HG03571 (cell line): ENCODE measurements around the gene ATF7IP.
"Not testable (repeated sequence)": the region's sequence is repeated elsewhere in the genome, so short reads cannot be mapped to it uniquely, and the experiment has no call there.

Experiments
- ATAC-seq: cut with Tn5 transposase; IDR thresholded peaks from one replicate; pipeline ENCODE4 v1.9.1; 2021; ENCODE audit not compliant: unreplicated experiment

Gene ATF7IP

GRCh38 chr12:14365294-14366208, at the start of gene ATF7IP:
Gene ATF7IP (plus strand): TSS chr12:14365682. CDS start chr12:14423916, 58,234 bp downstream.
- ATAC-seq, result peak; percentile 58

DNA sequence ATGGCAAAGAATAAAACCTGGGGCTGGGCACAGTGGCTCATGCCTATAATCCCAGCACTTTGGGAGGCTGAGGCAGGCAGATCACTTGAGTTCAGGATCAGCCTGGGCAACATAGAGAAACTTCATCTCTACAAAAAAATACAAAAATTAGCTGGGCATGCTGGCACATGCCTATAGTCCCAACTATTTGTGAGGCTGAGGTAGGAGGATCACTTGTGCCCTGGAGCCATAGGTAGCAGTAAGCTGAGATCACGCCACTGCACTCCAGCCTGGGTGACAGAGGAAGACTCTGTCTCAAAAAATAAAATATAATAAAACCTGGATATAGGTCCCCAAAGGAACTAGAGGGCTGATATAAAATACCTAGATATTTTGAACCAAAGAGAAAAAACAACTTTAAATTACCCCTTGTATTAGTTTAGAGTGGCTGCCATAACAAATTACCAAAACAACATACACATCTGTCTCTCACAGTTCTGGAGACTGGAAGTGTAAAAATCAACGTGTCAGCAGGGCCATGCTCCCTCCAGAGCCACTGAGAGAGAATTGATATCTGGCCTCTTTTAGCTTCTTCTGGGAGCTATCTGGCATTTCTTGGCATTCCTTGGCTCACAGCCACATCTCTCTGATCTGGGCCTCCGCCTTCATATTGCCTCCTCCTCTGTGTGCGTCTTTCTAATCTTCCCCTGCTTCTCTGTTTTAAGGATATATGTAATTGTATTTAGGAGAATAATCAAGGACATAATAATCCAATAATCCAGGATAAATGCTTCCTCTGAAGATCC, 47.9 kb upstream of the ATF7IP start:
- no peak for ATAC-seq

- not testable (repeated sequence) for ATAC-seq
Observed at GRCh38 chr12:14319704-14320427, 45.6 kb upstream of the ATF7IP start.

GRCh38 chr12:14322403-14322802, 43.1 kb upstream of the ATF7IP start:
- ATAC-seq, result no peak

GRCh38 chr12:14325716-14326343, 39.7 kb upstream of the ATF7IP start:
- ATAC-seq, result no peak

DNA sequence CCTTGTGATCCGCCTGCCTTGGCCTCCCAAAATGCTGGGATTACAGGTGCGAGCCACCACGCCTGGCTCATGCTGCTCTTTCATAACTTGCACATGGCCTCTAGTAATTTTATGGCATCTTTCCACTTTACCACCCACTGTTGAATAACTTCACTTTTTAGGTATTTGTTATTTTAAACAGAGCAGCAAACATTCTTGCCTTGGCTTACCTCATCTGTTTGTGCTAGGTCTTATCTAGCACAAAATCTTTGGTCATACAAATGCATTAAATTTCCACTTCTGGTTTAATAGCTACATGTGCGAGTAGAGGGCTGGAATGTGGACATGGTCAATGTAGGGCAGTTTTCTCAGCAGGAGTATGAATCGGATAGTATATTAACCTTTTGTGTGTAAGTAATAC, 38.8 kb upstream of the ATF7IP start:
- ATAC-seq, result no peak

- ATAC-seq, result no peak
Observed at GRCh38 chr12:14327711-14328110, 37.8 kb upstream of the ATF7IP start.

- ATAC-seq, result no peak
Observed at GRCh38 chr12:14332482-14332881, 33.0 kb upstream of the ATF7IP start.

DNA sequence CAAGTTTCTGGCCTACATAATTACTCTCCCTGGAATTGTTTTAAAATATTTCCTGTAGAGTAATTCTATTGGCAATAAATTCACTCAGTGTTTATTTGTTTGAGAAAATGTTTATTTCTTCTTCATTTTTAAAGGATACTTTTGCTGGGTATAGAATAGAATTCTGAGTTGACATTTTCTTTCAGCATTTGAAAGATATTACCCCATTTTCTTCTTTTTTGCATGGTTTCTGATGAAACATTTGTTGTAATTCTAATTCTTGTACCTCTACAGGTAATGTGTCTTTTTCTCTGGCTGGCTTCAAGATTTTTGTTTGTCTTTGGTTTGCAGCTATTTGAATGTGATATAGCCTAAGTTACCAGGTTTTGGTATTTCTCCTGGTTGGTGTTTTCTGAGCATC, 25.1 kb upstream of the ATF7IP start:
- ATAC-seq, result no peak

DNA sequence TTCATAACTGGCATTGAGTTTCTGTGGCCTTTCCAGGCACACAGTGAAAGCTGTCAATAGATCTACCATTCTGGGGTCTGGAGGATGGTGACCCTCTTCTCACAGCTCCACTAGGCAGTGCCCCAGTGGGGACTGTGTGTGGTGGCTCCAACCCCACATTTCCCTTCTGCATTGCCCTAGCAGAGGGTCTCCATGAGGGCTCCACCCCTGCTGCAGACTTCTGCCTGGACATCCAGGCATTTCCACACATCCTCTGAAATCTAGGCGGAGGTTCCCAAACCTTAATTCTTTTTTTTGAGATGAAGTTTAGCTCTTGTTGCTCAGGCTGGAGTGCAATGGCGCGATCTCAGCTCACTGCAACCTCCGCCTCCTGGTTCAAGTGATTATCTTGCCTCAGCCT, 14.0 kb upstream of the ATF7IP start:
- not testable (repeated sequence) for ATAC-seq

GRCh38 chr12:14352066-14352465, 13.4 kb upstream of the ATF7IP start:
- not testable (repeated sequence) for ATAC-seq

DNA sequence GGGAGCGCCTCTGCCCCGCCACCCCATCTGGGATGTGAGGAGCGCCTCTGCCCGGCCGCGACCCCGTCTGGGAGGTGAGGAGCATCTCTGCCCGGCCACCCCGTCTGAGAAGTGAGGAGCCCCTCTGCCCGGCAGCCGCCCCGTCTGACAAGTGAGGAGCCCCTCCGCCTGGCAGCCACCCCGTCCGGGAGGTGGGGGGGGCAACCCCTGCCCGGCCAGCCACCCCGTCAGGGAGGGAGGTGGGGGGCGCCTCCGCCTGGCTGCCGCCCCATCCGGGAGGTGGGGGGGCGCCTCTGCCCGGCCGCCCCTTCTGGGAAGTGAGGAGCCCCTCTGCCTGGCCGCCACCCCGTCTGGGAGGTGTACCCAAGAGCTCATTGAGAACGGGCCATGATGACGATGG, 10.8 kb upstream of the ATF7IP start:
- not testable (repeated sequence) for ATAC-seq

GRCh38 chr12:14356147-14356546, 9.3 kb upstream of the ATF7IP start:
- ATAC-seq, result no peak

DNA sequence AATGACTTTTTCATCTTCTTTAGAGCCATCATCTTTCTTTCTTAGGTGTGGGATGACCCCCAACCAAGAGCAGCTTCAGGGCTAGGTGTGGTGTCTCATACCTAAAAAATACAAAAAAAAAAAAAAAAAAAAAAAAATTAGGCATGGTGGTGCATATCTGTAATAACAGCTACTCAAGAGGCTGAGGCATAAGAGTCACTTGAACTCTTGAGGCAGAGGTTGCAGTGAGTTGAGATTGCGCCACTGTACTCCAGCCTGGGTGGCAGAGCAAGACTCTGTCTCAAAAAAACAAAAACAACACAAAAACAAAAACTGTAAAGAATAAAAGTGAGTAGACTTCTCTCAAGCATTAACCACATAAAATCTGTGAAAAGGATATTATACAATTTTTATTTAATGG, 8.0 kb upstream of the ATF7IP start:
- ATAC-seq, result no peak

DNA sequence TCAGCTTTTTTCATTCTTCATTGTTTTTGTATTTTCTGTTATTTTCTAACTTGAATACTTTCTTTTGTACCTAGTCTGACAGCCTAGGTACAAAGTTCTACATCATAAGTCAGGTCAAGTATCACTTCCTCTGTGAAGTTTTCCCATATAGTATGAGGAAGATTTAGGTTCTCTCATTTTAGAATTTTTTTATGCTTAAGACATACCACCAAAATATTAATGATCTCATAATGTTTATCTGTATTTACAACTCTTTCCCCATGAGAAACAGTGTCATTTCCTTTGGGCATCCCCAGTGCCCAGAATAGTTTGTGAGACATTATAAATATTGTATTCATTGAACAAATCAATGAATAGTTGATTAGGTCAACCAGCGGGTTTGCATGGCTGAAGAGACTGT, 3.1 kb upstream of the ATF7IP start:
- peak; percentile 34 for ATAC-seq

GRCh38 chr12:14364583-14365271, 755 bp upstream of the ATF7IP start:
- no peak for ATAC-seq

DNA sequence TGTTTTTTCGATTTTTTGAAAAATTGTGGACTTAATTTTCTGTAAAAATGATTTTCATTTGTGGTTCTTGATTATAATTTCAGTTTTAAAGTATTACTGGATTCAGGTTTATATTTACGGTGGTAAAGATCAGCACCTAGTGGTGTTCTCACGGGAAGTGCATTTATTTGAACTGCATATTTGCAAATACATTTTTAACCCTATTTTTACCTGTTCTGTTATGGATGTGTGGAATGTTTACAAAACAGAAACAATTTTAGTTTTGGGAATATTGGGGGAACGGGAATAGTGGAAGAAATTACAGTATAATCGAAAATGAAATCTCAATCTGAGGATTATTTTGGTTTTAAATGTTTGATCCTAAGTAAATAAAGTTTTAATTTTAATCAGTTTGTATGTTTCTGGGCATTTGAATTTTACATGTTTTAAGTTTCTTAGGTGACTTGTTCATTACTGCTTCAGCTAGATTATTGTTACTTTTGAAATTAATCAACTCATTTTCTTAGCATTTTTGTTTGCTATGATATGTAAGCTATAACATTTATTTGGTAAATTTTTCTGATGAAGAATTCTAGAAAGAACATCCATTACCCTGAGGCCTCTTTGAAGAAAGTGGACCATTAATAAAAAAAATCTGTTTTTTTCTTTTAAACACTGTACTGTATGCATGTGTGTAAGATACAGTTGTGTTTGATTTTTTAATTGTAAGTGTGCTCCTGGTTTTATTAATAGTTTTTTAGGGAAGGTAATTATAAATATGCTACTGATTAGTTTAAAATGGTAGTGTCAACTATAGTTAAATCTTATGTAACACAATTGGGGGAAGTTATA, 942 bp downstream of the ATF7IP start:
- no peak for ATAC-seq

GRCh38 chr12:14367040-14367661, 1.7 kb downstream of the ATF7IP start:
- ATAC-seq, result peak; percentile 37

DNA sequence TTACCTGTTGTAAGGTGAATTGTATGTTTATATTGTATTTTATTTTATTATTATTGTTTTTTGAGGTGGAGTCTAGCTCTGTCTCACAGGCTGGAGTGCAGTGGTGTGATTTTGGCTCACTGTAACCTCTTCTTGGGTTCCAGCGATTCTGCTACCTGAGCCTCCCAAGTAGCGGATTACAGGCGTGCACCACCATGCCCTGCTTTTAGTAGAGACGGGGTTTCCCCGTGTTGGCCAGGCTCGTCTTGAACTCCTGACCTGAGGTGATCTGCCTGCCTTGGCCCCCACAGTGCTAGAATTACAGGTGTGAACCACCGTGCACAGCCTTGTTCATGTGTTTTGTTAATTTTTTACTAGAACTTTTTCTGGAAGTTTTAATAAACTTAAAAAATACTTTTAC, 3.8 kb downstream of the ATF7IP start:
- ATAC-seq, result no peak
